Stimulated activated CD4-positive, alpha-beta T cell treated with anti-CD3 and anti-CD28 coated beads, Interleukin-12 subunit alpha, Interleukin-12 subunit beta, amount 100 ng/mL, for 4 hours (primary cell): ENCODE data around the gene SP1.
"Not testable (repeated sequence)": the region's sequence is repeated elsewhere in the genome, so short reads cannot be mapped to it uniquely, and the experiment has no call there.

ENCODE experiments used
- DNase-seq: peaks from one replicate; pipeline ENCODE4 v3.0.0-alpha.2; 2020

Gene SP1

GRCh38 chr12:53415752-53416389 lies 35.9 kb downstream of the SP1 start:
- not testable (repeated sequence) for DNase-seq

GRCh38 chr12:53417291-53417816 lies 37.4 kb downstream of the SP1 start:
- not testable (repeated sequence) for DNase-seq

- no peak for DNase-seq
Observed at GRCh38 chr12:53418221-53418620, 38.2 kb downstream of the SP1 start.

GRCh38 chr12:53419756-53420155 lies 39.8 kb downstream of the SP1 start:
- DNase-seq = no peak

GRCh38 chr12:53422247-53422646 lies 42.3 kb downstream of the SP1 start:
- not testable (repeated sequence) for DNase-seq

- DNase-seq = no peak
Observed at GRCh38 chr12:53423597-53423996, 43.6 kb downstream of the SP1 start, which contains the start of gene AMHR2. Gene AMHR2 (plus strand): TSS chr12:53423855. CDS start chr12:53423935, 80 bp downstream.

GRCh38 chr12:53424626-53425514 lies 44.9 kb downstream of the SP1 start:
- no peak for DNase-seq

GRCh38 chr12:53425515-53426150 lies 45.7 kb downstream of the SP1 start:
- no peak for DNase-seq

- peak; percentile 23 for DNase-seq
Observed at GRCh38 chr12:53427905-53428594, 48.1 kb downstream of the SP1 start.

GRCh38 chr12:53428741-53429140 lies 48.8 kb downstream of the SP1 start:
- no peak for DNase-seq

GRCh38 chr12:53430116-53430515 lies 50.1 kb downstream of the SP1 start:
- DNase-seq = no peak

GRCh38 chr12:53431187-53431586 lies 51.2 kb downstream of the SP1 start:
- no peak for DNase-seq

- not testable (repeated sequence) for DNase-seq
Observed at GRCh38 chr12:53435326-53435725, 55.4 kb downstream of the SP1 start.

- not testable (repeated sequence) for DNase-seq
Observed at GRCh38 chr12:53439582-53439981, 59.6 kb downstream of the SP1 start.

GRCh38 chr12:53441040-53441833 lies 61.3 kb downstream of the SP1 start, which contains the start of gene PRR13:
Gene PRR13 (plus strand): TSS chr12:53441734. CDS start chr12:53442715, 981 bp downstream.
- DNase-seq = peak; percentile 99

GRCh38 chr12:53443955-53444354 lies 64.0 kb downstream of the SP1 start:
- DNase-seq = no peak

- not testable (repeated sequence) for DNase-seq
Observed at GRCh38 chr12:53444593-53445325, 64.8 kb downstream of the SP1 start.

GRCh38 chr12:53450936-53451335 lies 71.0 kb downstream of the SP1 start:
- no peak for DNase-seq

GRCh38 chr12:53451661-53452158 lies 71.7 kb downstream of the SP1 start, which contains the start of gene PCBP2:
Gene PCBP2 (plus strand): TSS chr12:53452102. CDS start chr12:53454801, 2,699 bp downstream.
- DNase-seq = peak; percentile 95
